Measurements from ENCODE around the gene AVL9. TPM values are rescaled to one million over a fixed set of nuclear protein-coding genes. Genes with fewer than 3 reads are reported as not detected.

Gene AVL9
- total RNA-seq, 4 donors from 2014 or later = 50.9 to 69.2 (median 62.9) TPM

GRCh38 chr7:32536585-32536984, 41.3 kb downstream of the AVL9 start:
- no peak for DNase-seq
- Histone ChIP-seq H3K36me3 (no peaks in the 10 kb centered on the region), H3K27me3 (no peaks in the 10 kb centered on the region), H3K4me3 (no peak overlapping the region), H3K4me1 (peaks cover 0 to 11% (median 5%) of the 10 kb centered on the region in 4 donors), H3K9me3 (no peaks in the 10 kb centered on the region), H3K27ac (no peak overlapping the region)
- intact Hi-C loops (cut with DNase I; ENCODE audit: low total_unique reads) = no loop called here
- TF ChIP-seq POLR2A (IDR thresholded peaks at IDR 0.05) = no peak
- no peak for TF ChIP-seq POLR2AphosphoS5 (IDR thresholded peaks at IDR 0.05)
- no peak for TF ChIP-seq EP300 (IDR thresholded peaks at IDR 0.05; ENCODE audit: low read depth)
- TF ChIP-seq CTCF (IDR thresholded peaks at IDR 0.05) = no peak
- WGBS, 2 donors (ENCODE audit: low coverage in 1 of 2) = 20% methylated on average over 1 of the region's 1 CpG; no CpG with 5 or more reads in 1 of the 2 donors
- in situ Hi-C loops (cut with MboI; ENCODE audit: low pct_ligation_motif_present in 1 of 4, low pct_unique_long_range_greater_than_20kb in 1 of 4, low sequenced_read_pairs in 3 of 4) = no loop called here

DNA sequence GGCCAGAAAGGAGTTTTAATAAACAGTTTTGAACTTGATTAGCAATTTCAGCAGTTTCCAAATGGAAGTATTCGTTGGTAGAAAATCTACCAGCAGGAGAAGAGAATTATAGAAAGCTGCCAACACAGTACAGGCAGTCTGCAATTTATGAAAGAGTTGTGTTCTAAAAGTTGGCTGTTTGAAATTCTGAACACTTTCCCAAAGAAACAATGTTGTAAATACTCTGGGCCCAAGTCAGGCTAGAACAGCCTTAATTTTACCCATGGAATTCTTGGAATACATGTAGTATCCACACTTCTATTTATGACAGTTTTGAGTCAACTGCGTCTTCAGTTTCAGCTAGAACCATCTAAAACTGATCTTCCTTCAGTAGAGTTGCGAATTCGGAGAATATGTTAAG, 42.5 kb downstream of the AVL9 start:
- peaks cover 0 to 11% (median 2%) of the 10 kb centered on the region in 4 donors for H3K4me1 ChIP-seq
- H3K9me3 ChIP-seq = no peaks in the 10 kb centered on the region
- intact Hi-C loops (cut with DNase I; ENCODE audit: low total_unique reads) (no loop called here), in situ Hi-C loops (cut with MboI; ENCODE audit: low pct_ligation_motif_present in 1 of 4, low pct_unique_long_range_greater_than_20kb in 1 of 4, low sequenced_read_pairs in 3 of 4) (no loop called here)
- TF ChIP-seq EP300 (IDR thresholded peaks at IDR 0.05; ENCODE audit: low read depth) = no peak
- TF ChIP-seq POLR2AphosphoS5 (IDR thresholded peaks at IDR 0.05) = no peak
- no peak for TF ChIP-seq POLR2A (IDR thresholded peaks at IDR 0.05)
- TF ChIP-seq CTCF (IDR thresholded peaks at IDR 0.05) = no peak
- no peak overlapping the region for H3K27ac ChIP-seq
- no peaks in the 10 kb centered on the region for H3K27me3 ChIP-seq
- DNase-seq = no peak
- WGBS, 2 donors (ENCODE audit: low coverage in 1 of 2) = 79 to 89% methylated on average over 4 of the region's 4 CpGs
- H3K4me3 ChIP-seq = no peak overlapping the region
- H3K36me3 ChIP-seq = no peaks in the 10 kb centered on the region

DNA sequence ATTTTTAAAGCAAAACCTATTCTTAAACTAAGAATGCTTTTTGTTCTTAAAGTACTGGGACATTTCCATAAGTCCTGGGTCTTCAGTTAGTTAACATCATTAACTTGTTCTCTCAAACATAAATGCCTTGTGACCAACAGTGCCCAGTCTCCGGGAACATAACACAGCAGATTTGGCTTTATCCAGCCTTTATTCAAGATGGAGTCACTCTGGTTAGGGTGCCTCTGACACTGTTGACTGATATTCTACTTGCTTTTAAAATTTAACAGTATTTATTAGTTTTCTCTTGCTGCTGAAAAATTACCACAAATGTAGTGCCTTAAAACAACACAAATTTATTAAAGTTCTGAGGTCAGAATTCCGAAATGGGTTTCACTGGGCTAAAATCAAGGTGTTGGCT, 44.1 kb downstream of the AVL9 start:
- no peak for DNase-seq
- peaks cover 0 to 4% (median 2%) of the 10 kb centered on the region in 4 donors for H3K4me1 ChIP-seq
- no peak overlapping the region for H3K4me3 ChIP-seq
- in situ Hi-C loops (cut with MboI; ENCODE audit: low pct_ligation_motif_present in 1 of 4, low pct_unique_long_range_greater_than_20kb in 1 of 4, low sequenced_read_pairs in 3 of 4) = no loop called here
- intact Hi-C loops (cut with DNase I; ENCODE audit: low total_unique reads) = no loop called here
- no peak for TF ChIP-seq POLR2AphosphoS5 (IDR thresholded peaks at IDR 0.05)
- TF ChIP-seq CTCF (IDR thresholded peaks at IDR 0.05) = no peak
- no peak for TF ChIP-seq POLR2A (IDR thresholded peaks at IDR 0.05)
- TF ChIP-seq EP300 (IDR thresholded peaks at IDR 0.05; ENCODE audit: low read depth) = no peak
- H3K27me3 ChIP-seq = no peaks in the 10 kb centered on the region
- no peaks in the 10 kb centered on the region for H3K9me3 ChIP-seq
- no peak overlapping the region for H3K27ac ChIP-seq
- peaks cover 0 to 7% (median 0%) of the 10 kb centered on the region in 4 donors for H3K36me3 ChIP-seq
- WGBS, 2 donors (ENCODE audit: low coverage in 1 of 2) = 92 to 94% methylated on average over 2 of the region's 2 CpGs

- 92 to 93% methylated on average over 4 of the region's 4 CpGs for WGBS, 2 donors (ENCODE audit: low coverage in 1 of 2)
- Histone ChIP-seq H3K4me3 (no peak overlapping the region), H3K9me3 (no peaks in the 10 kb centered on the region), H3K27ac (no peak overlapping the region), H3K4me1 (peaks cover 0 to 4% (median 2%) of the 10 kb centered on the region in 4 donors), H3K36me3 (peaks cover 0 to 7% (median 0%) of the 10 kb centered on the region in 4 donors), H3K27me3 (no peaks in the 10 kb centered on the region)
- DNase-seq = no peak
- in situ Hi-C loops (cut with MboI; ENCODE audit: low pct_ligation_motif_present in 1 of 4, low pct_unique_long_range_greater_than_20kb in 1 of 4, low sequenced_read_pairs in 3 of 4) (no loop called here), intact Hi-C loops (cut with DNase I; ENCODE audit: low total_unique reads) (no loop called here)
- TF ChIP-seq CTCF (IDR thresholded peaks at IDR 0.05) (no peak), POLR2AphosphoS5 (IDR thresholded peaks at IDR 0.05) (no peak), POLR2A (IDR thresholded peaks at IDR 0.05) (no peak), EP300 (IDR thresholded peaks at IDR 0.05; ENCODE audit: low read depth) (no peak)
Measured at GRCh38 chr7:32539919-32540531, 44.7 kb downstream of the AVL9 start.
